Measurements from ENCODE around the gene HS3ST4.

Gene HS3ST4

GRCh38 chr16:25823891-25824290 lies 132.1 kb downstream of the HS3ST4 start:
- Histone ChIP-seq H3K9me3 (ENCODE audit: control insufficient read depth, low read length) (no peaks in the 10 kb centered on the region), H3K36me3 (ENCODE audit: control insufficient read depth, insufficient read depth, low read length) (no peaks in the 10 kb centered on the region), H3K4me2 (ENCODE audit: low read length) (no peak overlapping the region), H3K4me1 (no peaks in the 10 kb centered on the region), H3K27me3 (ENCODE audit: control insufficient read depth, insufficient read depth, low read length) (no peaks in the 10 kb centered on the region), H3K9ac (no peak overlapping the region), H2AFZ (no peak overlapping the region), H3K4me3 (ENCODE audit: low read depth, low read length) (no peak overlapping the region), H3K27ac (no peak overlapping the region), H3K79me2 (peaks cover 3% of the 10 kb centered on the region)
- no peak for TF ChIP-seq CTCF (IDR thresholded peaks at IDR 0.05)

- Histone ChIP-seq H3K79me2 (no peaks in the 10 kb centered on the region), H3K4me1 (no peaks in the 10 kb centered on the region), H3K36me3 (ENCODE audit: control insufficient read depth, insufficient read depth, low read length) (no peaks in the 10 kb centered on the region), H3K9ac (no peak overlapping the region), H3K4me3 (ENCODE audit: low read depth, low read length) (no peak overlapping the region), H3K9me3 (ENCODE audit: control insufficient read depth, low read length) (no peaks in the 10 kb centered on the region), H3K27ac (no peak overlapping the region), H2AFZ (no peak overlapping the region), H3K4me2 (ENCODE audit: low read length) (no peak overlapping the region), H3K27me3 (ENCODE audit: control insufficient read depth, insufficient read depth, low read length) (no peaks in the 10 kb centered on the region)
- TF ChIP-seq CTCF (IDR thresholded peaks at IDR 0.05) = no peak
Observed at GRCh38 chr16:25827709-25828108, 135.9 kb downstream of the HS3ST4 start.

GRCh38 chr16:25828510-25828909 lies 136.8 kb downstream of the HS3ST4 start:
- H3K9me3 ChIP-seq (ENCODE audit: control insufficient read depth, low read length) = no peaks in the 10 kb centered on the region
- no peak overlapping the region for H3K4me2 ChIP-seq (ENCODE audit: low read length)
- no peak for TF ChIP-seq CTCF (IDR thresholded peaks at IDR 0.05)
- H3K79me2 ChIP-seq = no peaks in the 10 kb centered on the region
- H3K27me3 ChIP-seq (ENCODE audit: control insufficient read depth, insufficient read depth, low read length) = no peaks in the 10 kb centered on the region
- H3K4me1 ChIP-seq = no peaks in the 10 kb centered on the region
- H3K27ac ChIP-seq = no peak overlapping the region
- no peak overlapping the region for H2AFZ ChIP-seq
- no peaks in the 10 kb centered on the region for H3K36me3 ChIP-seq (ENCODE audit: control insufficient read depth, insufficient read depth, low read length)
- no peak overlapping the region for H3K9ac ChIP-seq
- H3K4me3 ChIP-seq (ENCODE audit: low read depth, low read length) = no peak overlapping the region

GRCh38 chr16:25832291-25832690 lies 140.5 kb downstream of the HS3ST4 start:
- H3K79me2 ChIP-seq = no peaks in the 10 kb centered on the region
- H3K4me1 ChIP-seq = no peaks in the 10 kb centered on the region
- no peaks in the 10 kb centered on the region for H3K36me3 ChIP-seq (ENCODE audit: control insufficient read depth, insufficient read depth, low read length)
- H3K27me3 ChIP-seq (ENCODE audit: control insufficient read depth, insufficient read depth, low read length) = no peaks in the 10 kb centered on the region
- H3K4me3 ChIP-seq (ENCODE audit: low read depth, low read length) = no peak overlapping the region
- no peak overlapping the region for H3K4me2 ChIP-seq (ENCODE audit: low read length)
- TF ChIP-seq CTCF (IDR thresholded peaks at IDR 0.05) = no peak
- H3K27ac ChIP-seq = no peak overlapping the region
- no peak overlapping the region for H2AFZ ChIP-seq
- H3K9ac ChIP-seq = no peak overlapping the region
- H3K9me3 ChIP-seq (ENCODE audit: control insufficient read depth, low read length) = no peaks in the 10 kb centered on the region

- H3K27ac ChIP-seq = no peak overlapping the region
- H3K27me3 ChIP-seq (ENCODE audit: control insufficient read depth, insufficient read depth, low read length) = no peaks in the 10 kb centered on the region
- peaks cover 4% of the 10 kb centered on the region for H3K4me1 ChIP-seq
- H3K36me3 ChIP-seq (ENCODE audit: control insufficient read depth, insufficient read depth, low read length) = no peaks in the 10 kb centered on the region
- no peak overlapping the region for H3K4me2 ChIP-seq (ENCODE audit: low read length)
- no peak overlapping the region for H3K4me3 ChIP-seq (ENCODE audit: low read depth, low read length)
- no peak overlapping the region for H3K9ac ChIP-seq
- no peaks in the 10 kb centered on the region for H3K9me3 ChIP-seq (ENCODE audit: control insufficient read depth, low read length)
- no peak overlapping the region for H2AFZ ChIP-seq
- H3K79me2 ChIP-seq = no peaks in the 10 kb centered on the region
- no peak for TF ChIP-seq CTCF (IDR thresholded peaks at IDR 0.05)
Observed at GRCh38 chr16:25834101-25834500, 142.3 kb downstream of the HS3ST4 start.
